SK-N-SH (cell line): Measurements from ENCODE around the gene TMPRSS6. TPM values are rescaled to one million over a fixed set of nuclear protein-coding genes. Genes with fewer than 3 reads are reported as not detected.

Experiments
- CTCF ChIA-PET: fragments of 300-600, 350-600 bp; formaldehyde crosslinking; extraction: SDS; loops from one replicate; lab custom pipeline; 2021; lab: Yijun Ruan, JAX
- POLR2A ChIA-PET: fragments of 350-600 bp; sonication (Branson Sonifier 250); formaldehyde crosslinking; extraction: SDS; loops from one replicate; lab custom pipeline; 2020; ENCODE audit warnings: antibody characterized with exemption, inconsistent platforms; lab: Yijun Ruan, JAX
- DNase-seq: peaks from one replicate; pipeline ENCODE4 v3.0.0; 2012
- H2AFZ ChIP-seq: fragments of 200-600 bp; sonication (generic); 2 replicates; pipeline ENCODE4 v1.8.1; 2016; ENCODE audit warnings: antibody characterized with exemption, mild to moderate bottlenecking, low read depth
- H3F3A ChIP-seq: fragments of 200-600 bp; sonication (generic); replicated peaks from 2 replicates; pipeline ENCODE3; 2016; ENCODE audit warnings: antibody characterized with exemption, mild to moderate bottlenecking; ENCODE audit not compliant: insufficient read depth
- H3K27ac ChIP-seq, 2 experiments: fragments of 200-500 bp in 1 of 2; fragments of 200-600 bp in 1 of 2; sonication (Bioruptor generic) in 1 of 2; sonication (generic), shearing (Covaris generic) in 1 of 2; 2 replicates each; pipeline versions ENCODE4 v1.5.1 to v1.6.1; 2014 to 2016; ENCODE audit warnings: low read depth in 2 of 2, inconsistent platforms in 1 of 2, low read length in 1 of 2, mild to moderate bottlenecking in 1 of 2, mixed read lengths in 1 of 2
- H3K27me3 ChIP-seq: fragments of 200-600 bp; sonication (generic), shearing (Covaris generic); 2 replicates; pipeline ENCODE4 v1.6.1; 2016; ENCODE audit warnings: mixed run types; ENCODE audit not compliant: insufficient read depth
- H3K36me3 ChIP-seq, 2 experiments: fragments of 200-500 bp in 1 of 2; fragments of 200-600 bp in 1 of 2; sonication (Bioruptor generic) in 1 of 2; sonication (generic) in 1 of 2; replicated peaks in 1 of 2; 2 replicates each; pipeline versions ENCODE3 to v1.5.1; 2014 to 2016; ENCODE audit warnings: low read length in 1 of 2, mild to moderate bottlenecking in 1 of 2; ENCODE audit not compliant: insufficient read depth in 2 of 2, control insufficient read depth in 1 of 2
- H3K4me1 ChIP-seq, 2 experiments: fragments of 200-500 bp in 1 of 2; fragments of 200-600 bp in 1 of 2; sonication (Bioruptor generic) in 1 of 2; sonication (generic), shearing (Covaris generic) in 1 of 2; 2 replicates each; pipeline versions ENCODE4 v1.5.1 to v1.6.1; 2014 to 2016; ENCODE audit warnings: low read depth in 1 of 2, low read length in 1 of 2, mixed run types in 1 of 2; ENCODE audit not compliant: insufficient read depth in 2 of 2, control insufficient read depth in 1 of 2
- H3K4me2 ChIP-seq: fragments of 200-600 bp; sonication (generic), shearing (Covaris generic); 2 replicates; pipeline ENCODE4 v1.6.1; 2017; ENCODE audit warnings: mixed run types
- H3K4me3 ChIP-seq, 2 experiments: fragments of 200-500 bp in 1 of 2; fragments of 200-600 bp in 1 of 2; sonication (Bioruptor generic) in 1 of 2; sonication (generic), shearing (Covaris generic) in 1 of 2; 2 replicates each; pipeline versions ENCODE4 v1.5.1 to v1.8.1; 2014 to 2016; ENCODE audit warnings: low read depth in 2 of 2, inconsistent platforms in 1 of 2, low read length in 1 of 2, mild to moderate bottlenecking in 1 of 2, mixed read lengths in 1 of 2, moderate library complexity in 1 of 2
- H3K79me2 ChIP-seq: fragments of 200-600 bp; sonication (generic); 2 replicates; pipeline ENCODE4 v1.8.1; 2017; ENCODE audit warnings: mild to moderate bottlenecking; ENCODE audit not compliant: insufficient read depth
- H3K9ac ChIP-seq: fragments of 200-600 bp; sonication (generic); 2 replicates; pipeline ENCODE4 v1.6.1; 2017; ENCODE audit warnings: mixed run types
- H3K9me2 ChIP-seq: fragments of 200-600 bp; sonication (generic); 2 replicates; pipeline ENCODE4 v1.6.1; 2017; ENCODE audit warnings: mixed run types
- H3K9me3 ChIP-seq: fragments of 200-600 bp; sonication (generic); 2 replicates; pipeline ENCODE4 v1.6.1; 2017; ENCODE audit warnings: mixed run types, mild to moderate bottlenecking, moderate library complexity
- H4K20me1 ChIP-seq: fragments of 200-600 bp; sonication (generic); 2 replicates; pipeline ENCODE4 v1.6.1; 2017; ENCODE audit warnings: mild to moderate bottlenecking, mixed run types; ENCODE audit not compliant: insufficient read depth
- EP300 ChIP-seq, 2 experiments: IDR thresholded peaks; 2 replicates each; pipeline versions ENCODE4 v1.4.0 to v1.6.1; 2012; ENCODE audit warnings: borderline replicate concordance in 1 of 2, low read depth in 1 of 2, low read length in 1 of 2
- FOSL2 ChIP-seq: IDR thresholded peaks from 2 replicates; pipeline ENCODE4 v1.4.0; 2012; ENCODE audit warnings: low read depth, mild to moderate bottlenecking, moderate library complexity, borderline replicate concordance
- FOXJ3 ChIP-seq: sonication (generic); formaldehyde crosslinking; IDR thresholded peaks from 2 replicates; pipeline ENCODE4 v1.5.1; 2020; ENCODE audit warnings: mild to moderate bottlenecking, missing genetic modification reagents
- FOXM1 ChIP-seq: IDR thresholded peaks from 2 replicates; pipeline ENCODE4 v1.4.0; 2012; ENCODE audit warnings: low read depth, mild to moderate bottlenecking
- GATA2 ChIP-seq: sonication (generic); formaldehyde crosslinking; IDR thresholded peaks from 2 replicates; pipeline ENCODE4 v1.5.0; 2020; ENCODE audit warnings: mild to moderate bottlenecking, missing genetic modification reagents
- MAX ChIP-seq: IDR thresholded peaks from 2 replicates; pipeline ENCODE4 v1.4.0; 2012; ENCODE audit warnings: low read depth
- MEF2A ChIP-seq: IDR thresholded peaks from 2 replicates; pipeline ENCODE4 v1.4.0; 2012; ENCODE audit warnings: low read depth, borderline replicate concordance
- MXI1 ChIP-seq: IDR thresholded peaks from 2 replicates; pipeline ENCODE4 v1.6.1; 2012; ENCODE audit warnings: mild to moderate bottlenecking, low read depth, low read length, improper control_type of control experiment
- RAD21 ChIP-seq: IDR thresholded peaks from 2 replicates; pipeline ENCODE4 v1.6.1; 2012; ENCODE audit warnings: mild to moderate bottlenecking, low read length
- RCOR1 ChIP-seq: fragments of 150-350 bp; IDR thresholded peaks from 2 replicates; pipeline ENCODE4 v1.6.1; 2017; ENCODE audit warnings: antibody characterized with exemption, low read length
- REST ChIP-seq: IDR thresholded peaks from 2 replicates; pipeline ENCODE4 v1.6.1; 2012; ENCODE audit warnings: mild to moderate bottlenecking, low read depth, low read length, moderate library complexity
- RFX5 ChIP-seq: IDR thresholded peaks from 2 replicates; pipeline ENCODE4 v1.6.1; 2012; ENCODE audit warnings: mild to moderate bottlenecking, improper control_type of control experiment, low read length
- RXRA ChIP-seq: IDR thresholded peaks from 2 replicates; pipeline ENCODE4 v1.4.0; 2012; ENCODE audit warnings: low read depth, mild to moderate bottlenecking, borderline replicate concordance
- TCF12 ChIP-seq: IDR thresholded peaks from 2 replicates; pipeline ENCODE4 v1.4.0; 2012
- TEAD4 ChIP-seq: IDR thresholded peaks from 2 replicates; pipeline ENCODE4 v1.4.0; 2012; ENCODE audit warnings: mild to moderate bottlenecking, borderline replicate concordance; ENCODE audit not compliant: insufficient read depth
- YY1 ChIP-seq: IDR thresholded peaks from 2 replicates; pipeline ENCODE4 v1.4.0; 2012; ENCODE audit warnings: low read depth, mild to moderate bottlenecking
- WGBS: methylation state at CpG from one replicate; pipeline ENCODE4 v1.1.6; 2017; ENCODE audit warnings: low lambda C conversion rate; 5-methylcytosine and 5-hydroxymethylcytosine counted together
- polyA plus RNA-seq, 3 experiments: library from polyadenylated mRNA; depleted of rRNA; stranded (reverse); fragments of >200 nt; gene quantifications; 2 replicates each; pipeline ENCODE4 v1.2.3, GENCODE V29; 2012
- TF ChIP-seq, protein P1 (sequence below): IDR thresholded peaks from 2 replicates; pipeline ENCODE4 v1.4.0; 2012; ENCODE audit warnings: low read depth, borderline replicate concordance
- TF ChIP-seq, protein P2 (sequence below): fragments of 200-600 bp; sonication (generic); IDR thresholded peaks from 2 replicates; pipeline ENCODE4 v1.6.1; 2017; ENCODE audit warnings: antibody characterized with exemption, mild to moderate bottlenecking, moderate library complexity

Gene TMPRSS6
- polyA plus RNA-seq, 1 of the 3 experiments (the other 2 are of a cell fraction), result not detected

- Histone ChIP-seq H3K9me2 (no peaks in the 10 kb centered on the region), H3K4me1 (peaks cover 4 to 5% of the 10 kb centered on the region in 2 experiments; a peak in 2 of 4 replicates), H3K4me2 (no peak overlapping the region), H3K9me3 (no peaks in the 10 kb centered on the region), H3K36me3 (no peaks in the 10 kb centered on the region), H3K27me3 (no peaks in the 10 kb centered on the region; the same call in 1 of the 2 replicates), H4K20me1 (no peaks in the 10 kb centered on the region), H3K4me3 (no peak overlapping the region), H3K9ac (no peak overlapping the region), H3K79me2 (no peaks in the 10 kb centered on the region), H3K27ac (no peak overlapping the region), H3F3A (no peaks in the 10 kb centered on the region), H2AFZ (no peak overlapping the region)
- no peak for TF ChIP-seq MAX
- POLR2A ChIA-PET, result interaction anchor here (0.7 kb wide), 1 partner anchor 414 kb away, joined by 3 read pairs; no protein-coding TSS in a partner anchor
- 34% methylated on average over 4 of the region's 4 CpGs for WGBS
- DNase-seq, result no peak
- CTCF ChIA-PET, result interaction anchor here (1.3 kb wide), 1 partner anchor 8 kb away, joined by 5 read pairs; no protein-coding TSS in a partner anchor
Measured at GRCh38 chr22:37117092-37117491, 7.6 kb upstream of the TMPRSS6 start.

DNA sequence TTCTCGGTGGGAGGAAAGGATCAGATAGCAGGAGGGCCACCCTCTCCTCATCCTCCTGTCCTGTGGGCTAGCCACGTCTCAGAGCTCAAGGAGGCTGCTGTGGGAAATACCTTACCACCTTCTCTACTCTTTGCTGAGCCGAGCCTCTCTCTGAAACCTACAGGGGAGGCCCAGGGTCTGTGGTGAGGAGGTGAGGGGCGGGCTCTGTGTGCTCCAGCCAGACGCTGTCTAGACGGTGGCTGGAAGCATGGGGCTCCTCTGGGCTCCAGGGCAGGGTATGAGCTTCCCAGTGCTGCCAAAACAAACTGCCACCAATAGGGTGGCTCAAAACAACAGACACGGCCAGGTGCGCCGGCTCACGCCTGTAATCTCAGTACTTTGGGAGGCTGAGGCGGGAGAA, 5.5 kb upstream of the TMPRSS6 start:
- TF ChIP-seq TCF12 (no peak), MEF2A (no peak), REST (no peak), FOXM1 (no peak), RXRA (no peak), FOXJ3 (CRISPR knock-in tag) (no peak), GATA2 (CRISPR knock-in tag) (no peak), RFX5 (no peak), RCOR1 (no peak), MXI1 (no peak), YY1 (no peak), FOSL2 (no peak), TEAD4 (no peak), RAD21 (no peak), EP300 (IDR thresholded peaks at IDR 0.05; ENCODE audit: borderline replicate concordance in 1 of 2, low read depth in 1 of 2, low read length in 1 of 2) (no peak), MAX (no peak)
- TF ChIP-seq, protein P1, sequence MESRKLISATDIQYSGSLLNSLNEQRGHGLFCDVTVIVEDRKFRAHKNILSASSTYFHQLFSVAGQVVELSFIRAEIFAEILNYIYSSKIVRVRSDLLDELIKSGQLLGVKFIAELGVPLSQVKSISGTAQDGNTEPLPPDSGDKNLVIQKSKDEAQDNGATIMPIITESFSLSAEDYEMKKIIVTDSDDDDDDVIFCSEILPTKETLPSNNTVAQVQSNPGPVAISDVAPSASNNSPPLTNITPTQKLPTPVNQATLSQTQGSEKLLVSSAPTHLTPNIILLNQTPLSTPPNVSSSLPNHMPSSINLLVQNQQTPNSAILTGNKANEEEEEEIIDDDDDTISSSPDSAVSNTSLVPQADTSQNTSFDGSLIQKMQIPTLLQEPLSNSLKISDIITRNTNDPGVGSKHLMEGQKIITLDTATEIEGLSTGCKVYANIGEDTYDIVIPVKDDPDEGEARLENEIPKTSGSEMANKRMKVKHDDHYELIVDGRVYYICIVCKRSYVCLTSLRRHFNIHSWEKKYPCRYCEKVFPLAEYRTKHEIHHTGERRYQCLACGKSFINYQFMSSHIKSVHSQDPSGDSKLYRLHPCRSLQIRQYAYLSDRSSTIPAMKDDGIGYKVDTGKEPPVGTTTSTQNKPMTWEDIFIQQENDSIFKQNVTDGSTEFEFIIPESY, result no peak
- TF ChIP-seq, protein P2, sequence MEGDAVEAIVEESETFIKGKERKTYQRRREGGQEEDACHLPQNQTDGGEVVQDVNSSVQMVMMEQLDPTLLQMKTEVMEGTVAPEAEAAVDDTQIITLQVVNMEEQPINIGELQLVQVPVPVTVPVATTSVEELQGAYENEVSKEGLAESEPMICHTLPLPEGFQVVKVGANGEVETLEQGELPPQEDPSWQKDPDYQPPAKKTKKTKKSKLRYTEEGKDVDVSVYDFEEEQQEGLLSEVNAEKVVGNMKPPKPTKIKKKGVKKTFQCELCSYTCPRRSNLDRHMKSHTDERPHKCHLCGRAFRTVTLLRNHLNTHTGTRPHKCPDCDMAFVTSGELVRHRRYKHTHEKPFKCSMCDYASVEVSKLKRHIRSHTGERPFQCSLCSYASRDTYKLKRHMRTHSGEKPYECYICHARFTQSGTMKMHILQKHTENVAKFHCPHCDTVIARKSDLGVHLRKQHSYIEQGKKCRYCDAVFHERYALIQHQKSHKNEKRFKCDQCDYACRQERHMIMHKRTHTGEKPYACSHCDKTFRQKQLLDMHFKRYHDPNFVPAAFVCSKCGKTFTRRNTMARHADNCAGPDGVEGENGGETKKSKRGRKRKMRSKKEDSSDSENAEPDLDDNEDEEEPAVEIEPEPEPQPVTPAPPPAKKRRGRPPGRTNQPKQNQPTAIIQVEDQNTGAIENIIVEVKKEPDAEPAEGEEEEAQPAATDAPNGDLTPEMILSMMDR, result no peak
- ChIA-PET CTCF (interaction anchor here (0.6 to 1.0 kb wide), 2 partner anchors 12 to 52 kb away, joined by 3 read pairs; no protein-coding TSS in a partner anchor), POLR2A (no interaction called here)
- no peak overlapping the region for H2AFZ ChIP-seq
- no peak overlapping the region for H3K9ac ChIP-seq
- H3K9me2 ChIP-seq, result no peaks in the 10 kb centered on the region
- no peak overlapping the region for H3K27ac ChIP-seq
- H3F3A ChIP-seq, result no peaks in the 10 kb centered on the region
- no peaks in the 10 kb centered on the region for H3K4me1 ChIP-seq
- H3K9me3 ChIP-seq, result no peaks in the 10 kb centered on the region
- no peaks in the 10 kb centered on the region for H3K36me3 ChIP-seq
- 63% methylated on average over 11 of the region's 11 CpGs for WGBS
- H4K20me1 ChIP-seq, result no peaks in the 10 kb centered on the region
- H3K4me3 ChIP-seq, result no peak overlapping the region
- no peaks in the 10 kb centered on the region for H3K79me2 ChIP-seq
- DNase-seq, result no peak
- H3K4me2 ChIP-seq, result no peak overlapping the region
- H3K27me3 ChIP-seq, result no peaks in the 10 kb centered on the region; the same call in 1 of the 2 replicates
